Measurements from ENCODE around the gene PKD1. TPM values are rescaled to one million over a fixed set of nuclear protein-coding genes. Genes with fewer than 3 reads are reported as not detected.
"Not testable (repeated sequence)": the region's sequence is repeated elsewhere in the genome, so short reads cannot be mapped to it uniquely, and the experiment has no call there.

PKD1 gene
- total and polyA plus RNA-seq, 2 of the 13 experiments (the other 11 are each of a cell fraction or from before 2014, with no cell fraction given) = 22.1 to 23.0 TPM

DNA sequence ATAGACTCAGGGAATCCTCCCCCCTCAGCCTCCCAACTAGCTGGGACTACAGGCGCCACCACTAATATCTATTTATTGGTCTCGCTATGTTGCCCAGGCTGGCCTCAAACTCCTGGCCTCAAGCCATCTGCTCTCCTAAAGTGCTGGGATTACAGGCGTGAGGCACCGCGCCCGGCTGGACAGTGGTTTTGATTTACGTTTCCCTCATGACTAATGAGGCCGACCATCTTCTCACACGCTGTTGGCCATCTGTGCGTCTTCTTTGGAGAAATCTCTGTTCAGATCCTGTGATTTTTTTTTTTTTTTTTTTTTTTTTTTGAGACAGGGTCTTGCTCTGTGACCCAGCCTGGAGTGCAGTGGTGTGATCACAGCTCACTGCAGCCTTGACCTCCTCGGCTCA, 6.4 kb downstream of the PKD1 start:
- H3K4me2 ChIP-seq (ENCODE audit: low read depth, low read length); in situ Hi-C loops (cut with HindIII; ENCODE audit: extremely low pct_ligation_motif_present, low pct_unique_long_range_greater_than_20kb); H4K20me1 ChIP-seq (ENCODE audit: insufficient read depth, low read length); CTCF ChIA-PET (ENCODE audit: low intra/inter-chr PET ratio, low total read pairs); H2AFZ ChIP-seq (ENCODE audit: low read length); H3K79me2 ChIP-seq (ENCODE audit: insufficient read depth, low read length); FAIRE-seq; H3K4me3 ChIP-seq (replicated peaks in 1 of 3; ENCODE audit: insufficient read depth in 1 of 3, low read depth in 2 of 3, low read length in 3 of 3); H3K27me3 ChIP-seq (ENCODE audit: control insufficient read depth in 1 of 2, insufficient read depth in 2 of 2, low read length in 2 of 2); H3K9me3 ChIP-seq (ENCODE audit: low read length); intact Hi-C loops (cut with micrococcal nuclease; ENCODE audit: unreplicated experiment); H3K36me3 ChIP-seq (replicated peaks in 1 of 2; ENCODE audit: control insufficient read depth in 1 of 2, insufficient read depth in 2 of 2, low read length in 2 of 2); ATAC-seq; DNase-seq (ENCODE audit: low spot score); BruUV-seq (replicated peaks); H3K9ac ChIP-seq (ENCODE audit: insufficient read depth, low read depth, low read length): not testable (repeated sequence)
- 84% methylated on average over 9 of the region's 11 CpGs for WGBS (ENCODE audit: low lambda C conversion rate)
- H3K4me1 ChIP-seq (ENCODE audit: insufficient read depth, low read length) = peaks cover 13% of the 10 kb centered on the region; the same call in 1 of the 2 replicates
- POLR2A ChIA-PET = interaction anchor here (1.2 to 1.3 kb wide), 2 partner anchors 22 to 165 kb away, joined by 3 to 4 read pairs; partner anchors contain the start of gene RPS2
- H3K27ac ChIP-seq (ENCODE audit: extremely low read length, insufficient read depth, low read length) = peak overlapping the region; percentile 86

DNA sequence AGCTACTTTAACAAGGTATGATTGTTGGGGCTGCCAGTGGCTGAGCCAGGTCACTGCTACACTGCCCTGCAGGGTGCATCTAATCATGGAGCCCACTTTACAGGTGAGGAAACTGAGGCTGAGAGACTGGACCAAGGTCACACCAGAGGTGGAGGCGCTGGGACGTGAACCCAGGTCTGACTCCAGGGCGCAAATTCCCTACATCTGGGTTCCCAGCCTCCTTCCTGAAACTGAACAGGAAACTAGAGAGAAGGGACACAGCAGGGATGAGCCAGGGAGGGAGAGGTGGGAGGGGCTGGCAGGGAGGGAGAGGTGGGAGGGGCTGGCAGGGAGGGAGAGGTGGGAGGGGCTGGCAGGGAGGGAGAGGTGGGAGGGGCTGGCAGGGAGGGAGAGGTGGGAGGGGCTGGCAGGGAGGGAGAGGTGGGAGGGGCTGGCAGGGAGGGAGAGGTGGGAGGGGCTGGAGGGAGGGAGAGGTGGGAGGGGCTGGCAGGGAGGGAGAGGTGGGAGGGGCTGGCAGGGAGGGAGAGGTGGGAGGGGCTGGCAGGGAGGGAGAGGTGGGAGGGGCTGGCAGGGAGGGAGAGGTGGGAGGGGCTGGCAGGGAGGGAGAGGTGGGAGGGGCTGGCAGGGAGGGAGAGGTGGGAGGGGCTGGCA, 7.9 kb downstream of the PKD1 start:
- in situ Hi-C loops (cut with HindIII; ENCODE audit: extremely low pct_ligation_motif_present, low pct_unique_long_range_greater_than_20kb); H3K9ac ChIP-seq (ENCODE audit: insufficient read depth, low read depth, low read length); H3K9me3 ChIP-seq (ENCODE audit: low read length); H3K27ac ChIP-seq (ENCODE audit: extremely low read length, insufficient read depth, low read length); H3K4me2 ChIP-seq (ENCODE audit: low read depth, low read length); H3K36me3 ChIP-seq (replicated peaks in 1 of 2; ENCODE audit: control insufficient read depth in 1 of 2, insufficient read depth in 2 of 2, low read length in 2 of 2); FAIRE-seq; intact Hi-C loops (cut with micrococcal nuclease; ENCODE audit: unreplicated experiment); H3K4me3 ChIP-seq (replicated peaks in 1 of 3; ENCODE audit: insufficient read depth in 1 of 3, low read depth in 2 of 3, low read length in 3 of 3); POLR2A ChIA-PET; H4K20me1 ChIP-seq (ENCODE audit: insufficient read depth, low read length); BruUV-seq (replicated peaks); H3K79me2 ChIP-seq (ENCODE audit: insufficient read depth, low read length); H2AFZ ChIP-seq (ENCODE audit: low read length); DNase-seq (ENCODE audit: low spot score); H3K27me3 ChIP-seq (ENCODE audit: control insufficient read depth in 1 of 2, insufficient read depth in 2 of 2, low read length in 2 of 2); CTCF ChIA-PET (ENCODE audit: low intra/inter-chr PET ratio, low total read pairs); TF ChIP-seq MAZ (CRISPR knock-in tag; IDR thresholded peaks at IDR 0.05; ENCODE audit: low read depth): not testable (repeated sequence)
- TF ChIP-seq ZNF264 (CRISPR knock-in tag; IDR thresholded peaks at IDR 0.05) = peak; percentile 41; the same call in 1 of the 2 replicates
- 0 out of 2 replicates have a peak, but pooled peaks have one; percentile 53 for TF ChIP-seq ZSCAN25 (CRISPR knock-in tag; IDR thresholded peaks at IDR 0.05)
- peak; percentile 71 for TF ChIP-seq ZNF629 (CRISPR knock-in tag; conservative IDR thresholded peaks at IDR 0.05)
- TF ChIP-seq MAZ (IDR thresholded peaks at IDR 0.05; ENCODE audit: borderline replicate concordance, low read depth, low read length) = peak; percentile 34; the same call in 1 of the 2 replicates
- peaks cover 13% of the 10 kb centered on the region; the same call in 1 of the 2 replicates for H3K4me1 ChIP-seq (ENCODE audit: insufficient read depth, low read length)
- WGBS (ENCODE audit: low lambda C conversion rate) = 82% methylated on average over 3 of the region's 3 CpGs
- ATAC-seq = peak; percentile 15; the same call in 2 of the 3 replicates

DNA sequence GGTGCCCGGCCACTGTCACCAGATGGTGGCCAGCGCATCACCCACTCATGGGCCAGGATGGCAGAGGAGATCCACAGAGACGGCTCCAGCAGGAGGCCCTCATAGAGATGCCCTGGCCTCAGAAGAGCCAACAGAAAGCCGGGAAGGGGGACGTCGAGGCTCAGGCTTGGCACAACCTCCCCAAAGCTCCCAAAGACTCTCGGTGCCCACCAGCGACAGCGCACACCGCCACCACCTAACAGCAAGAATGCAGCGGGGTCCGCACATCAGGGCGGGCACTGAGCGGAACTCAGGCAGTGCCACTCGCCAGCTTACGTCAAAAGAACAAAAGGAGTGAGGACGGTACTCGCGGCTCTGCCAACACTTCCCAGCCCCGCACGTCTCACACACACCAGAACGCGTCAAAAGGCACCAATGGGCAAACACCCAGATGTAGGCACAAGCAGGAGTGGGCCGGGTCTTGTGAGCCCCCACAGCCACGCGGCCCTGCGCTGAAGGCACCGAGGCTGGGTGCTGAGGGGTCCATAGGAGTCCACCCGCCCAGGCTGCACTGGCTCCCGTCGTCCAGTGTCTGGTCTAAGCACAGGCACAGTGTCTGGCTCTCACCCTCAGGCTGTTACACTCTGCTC, 8.7 kb downstream of the PKD1 start:
- H3K9ac ChIP-seq (ENCODE audit: insufficient read depth, low read depth, low read length); BruUV-seq (replicated peaks); H3K4me2 ChIP-seq (ENCODE audit: low read depth, low read length); H3K27me3 ChIP-seq (ENCODE audit: control insufficient read depth in 1 of 2, insufficient read depth in 2 of 2, low read length in 2 of 2); H3K9me3 ChIP-seq (ENCODE audit: low read length); H4K20me1 ChIP-seq (ENCODE audit: insufficient read depth, low read length); H3K4me3 ChIP-seq (replicated peaks in 1 of 3; ENCODE audit: insufficient read depth in 1 of 3, low read depth in 2 of 3, low read length in 3 of 3); H3K79me2 ChIP-seq (ENCODE audit: insufficient read depth, low read length); DNase-seq (ENCODE audit: low spot score); H3K27ac ChIP-seq (ENCODE audit: extremely low read length, insufficient read depth, low read length); in situ Hi-C loops (cut with HindIII; ENCODE audit: extremely low pct_ligation_motif_present, low pct_unique_long_range_greater_than_20kb); H3K36me3 ChIP-seq (replicated peaks in 1 of 2; ENCODE audit: control insufficient read depth in 1 of 2, insufficient read depth in 2 of 2, low read length in 2 of 2); POLR2A ChIA-PET; H2AFZ ChIP-seq (ENCODE audit: low read length); intact Hi-C loops (cut with micrococcal nuclease; ENCODE audit: unreplicated experiment); CTCF ChIA-PET (ENCODE audit: low intra/inter-chr PET ratio, low total read pairs); FAIRE-seq: not testable (repeated sequence)
- peak; percentile 3; the same call in 1 of the 3 replicates for ATAC-seq
- H3K4me1 ChIP-seq (ENCODE audit: insufficient read depth, low read length) = peaks cover 13% of the 10 kb centered on the region; the same call in 1 of the 2 replicates
- 96% methylated on average over 12 of the region's 31 CpGs for WGBS (ENCODE audit: low lambda C conversion rate)
